ENCODE results near the gene USP40.

USP40 gene

DNA sequence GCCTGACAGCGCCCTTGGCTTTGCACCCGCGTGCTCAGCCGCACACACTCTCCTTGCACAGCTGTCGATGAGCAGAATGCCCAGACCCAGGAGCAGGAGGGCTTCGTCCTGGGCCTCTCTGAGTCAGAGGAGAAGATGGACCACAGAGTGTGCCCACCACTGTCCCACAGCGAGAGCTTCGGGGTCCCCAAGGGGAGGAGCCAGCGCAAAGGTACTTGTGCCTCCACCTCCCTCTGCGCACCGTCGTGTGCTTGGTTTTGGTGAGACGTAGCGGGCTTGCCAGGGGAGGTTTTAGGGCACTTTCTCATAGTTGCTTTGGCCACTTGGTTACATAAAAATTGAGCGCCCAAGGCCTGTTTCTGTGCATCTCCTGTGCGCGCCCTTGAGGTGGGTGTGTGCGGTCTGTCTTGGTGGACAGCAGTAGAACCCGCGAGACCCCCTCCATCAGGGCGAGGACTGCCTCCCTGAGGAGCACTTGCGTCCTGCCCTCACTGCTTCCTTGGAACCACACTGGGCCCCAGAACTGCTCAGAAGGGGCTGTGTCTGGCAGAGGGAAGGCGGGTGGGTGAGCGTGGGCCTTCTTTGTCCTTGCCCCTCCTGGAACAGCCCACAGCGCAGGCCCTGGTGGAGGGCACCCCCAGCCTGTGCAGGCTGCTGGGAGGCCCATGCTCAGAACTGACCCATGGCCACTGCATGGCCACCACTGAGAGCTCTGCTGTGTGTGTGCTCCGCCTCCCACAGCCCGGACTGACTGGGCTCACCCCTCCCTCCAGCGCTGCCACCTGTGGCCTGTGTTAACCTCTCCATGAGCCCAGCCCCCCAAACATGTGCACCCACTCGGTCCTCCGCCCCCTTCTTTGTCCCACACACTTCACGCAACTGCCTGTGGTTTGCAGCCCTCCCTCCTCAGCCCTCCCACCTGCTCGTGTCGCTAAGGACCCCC, 116.4 kb downstream of the USP40 start:
- H3K4me3 ChIP-seq (ENCODE audit: low read length): no peak overlapping the region
- TF ChIP-seq, protein P1, sequence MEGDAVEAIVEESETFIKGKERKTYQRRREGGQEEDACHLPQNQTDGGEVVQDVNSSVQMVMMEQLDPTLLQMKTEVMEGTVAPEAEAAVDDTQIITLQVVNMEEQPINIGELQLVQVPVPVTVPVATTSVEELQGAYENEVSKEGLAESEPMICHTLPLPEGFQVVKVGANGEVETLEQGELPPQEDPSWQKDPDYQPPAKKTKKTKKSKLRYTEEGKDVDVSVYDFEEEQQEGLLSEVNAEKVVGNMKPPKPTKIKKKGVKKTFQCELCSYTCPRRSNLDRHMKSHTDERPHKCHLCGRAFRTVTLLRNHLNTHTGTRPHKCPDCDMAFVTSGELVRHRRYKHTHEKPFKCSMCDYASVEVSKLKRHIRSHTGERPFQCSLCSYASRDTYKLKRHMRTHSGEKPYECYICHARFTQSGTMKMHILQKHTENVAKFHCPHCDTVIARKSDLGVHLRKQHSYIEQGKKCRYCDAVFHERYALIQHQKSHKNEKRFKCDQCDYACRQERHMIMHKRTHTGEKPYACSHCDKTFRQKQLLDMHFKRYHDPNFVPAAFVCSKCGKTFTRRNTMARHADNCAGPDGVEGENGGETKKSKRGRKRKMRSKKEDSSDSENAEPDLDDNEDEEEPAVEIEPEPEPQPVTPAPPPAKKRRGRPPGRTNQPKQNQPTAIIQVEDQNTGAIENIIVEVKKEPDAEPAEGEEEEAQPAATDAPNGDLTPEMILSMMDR (IDR thresholded peaks at IDR 0.05; ENCODE audit: insufficient read depth, low read depth, low read length, missing control alignments): no peak
- no peak for DNase-seq (ENCODE audit: low read depth)

DNA sequence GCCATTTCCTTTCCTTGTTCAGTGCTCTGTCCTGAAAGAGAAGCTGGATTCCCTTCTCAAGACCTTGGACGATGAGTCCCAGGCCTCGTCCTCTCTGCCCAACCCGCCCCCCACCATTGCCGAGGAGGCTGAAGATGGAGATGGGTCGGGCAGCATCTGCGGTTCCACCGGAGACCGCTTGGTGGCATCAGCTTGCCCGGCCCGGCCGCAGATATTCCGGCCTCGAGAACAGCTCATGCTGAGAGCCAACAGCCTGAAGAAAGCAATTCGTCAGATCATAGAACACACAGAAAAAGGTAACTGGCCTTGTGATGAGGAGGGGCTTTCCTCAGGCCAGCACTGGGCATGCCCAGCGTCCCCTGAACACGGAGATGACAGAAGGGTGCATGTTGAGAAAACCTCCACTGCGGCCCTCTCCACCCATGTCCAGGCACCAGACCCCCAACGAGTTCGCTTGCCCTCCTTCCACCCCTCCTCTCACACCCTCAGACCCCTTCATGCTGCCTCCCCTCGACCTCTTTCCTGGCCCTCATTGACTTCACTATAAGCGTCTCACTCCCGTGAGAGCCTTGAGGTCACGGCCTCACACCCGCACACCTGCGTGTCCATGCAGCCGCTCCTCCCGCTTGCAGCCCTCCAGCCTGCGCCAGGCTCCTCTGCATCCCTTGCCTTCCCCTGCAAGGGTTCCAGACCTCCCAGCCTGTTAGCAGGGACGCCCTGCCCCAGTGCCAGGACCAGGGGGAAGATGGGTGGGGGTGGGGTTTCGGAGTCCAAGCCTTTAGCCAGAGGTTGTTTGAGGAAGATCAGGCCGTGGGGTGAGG, 117.3 kb downstream of the USP40 start:
- DNase-seq (ENCODE audit: low read depth): peak; percentile 53
- TF ChIP-seq, protein P1 (IDR thresholded peaks at IDR 0.05; ENCODE audit: insufficient read depth, low read depth, low read length, missing control alignments): peak; percentile 85
- no peak overlapping the region for H3K4me3 ChIP-seq (ENCODE audit: low read length)

DNA sequence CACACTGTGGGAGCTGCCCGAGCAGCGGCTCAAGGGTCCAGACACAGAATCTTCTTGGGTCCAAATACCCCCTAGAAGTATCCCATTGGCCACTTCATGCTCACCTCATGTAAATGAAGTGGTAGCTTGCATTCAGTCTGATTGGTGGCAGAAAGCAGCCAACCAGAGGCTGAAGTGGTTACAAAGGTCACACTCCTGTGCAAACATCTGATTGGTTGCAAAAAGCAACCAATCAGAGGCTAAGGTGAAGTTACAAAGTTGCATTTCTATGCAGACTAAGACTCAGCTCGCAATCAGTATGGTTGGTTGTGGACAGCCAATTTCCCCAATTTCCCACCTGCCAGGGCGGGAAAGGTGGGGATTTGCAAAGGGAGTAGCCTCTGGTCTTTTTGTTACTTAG, 118.0 kb downstream of the USP40 start:
- no peak overlapping the region for H3K4me3 ChIP-seq (ENCODE audit: low read length)
- TF ChIP-seq, protein P1 (IDR thresholded peaks at IDR 0.05; ENCODE audit: insufficient read depth, low read depth, low read length, missing control alignments): no peak

DNA sequence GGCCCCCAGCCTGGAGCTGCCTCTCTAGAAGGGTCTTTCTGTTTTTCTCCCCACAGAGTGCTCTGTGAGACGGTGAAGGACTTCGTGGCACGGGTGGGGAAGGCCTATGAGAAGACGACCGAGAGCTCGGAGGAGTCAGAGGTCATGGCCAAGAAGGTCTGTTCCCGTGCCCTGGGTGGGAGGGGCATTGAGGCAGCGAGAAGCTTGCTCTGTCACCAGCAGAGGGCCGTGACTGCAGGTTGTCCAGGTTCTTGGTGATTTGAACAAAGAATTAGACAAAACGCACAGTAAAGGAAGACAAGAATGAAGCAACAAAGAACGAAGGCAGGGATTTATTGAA, 118.4 kb downstream of the USP40 start:
- peak; percentile 11 for DNase-seq (ENCODE audit: low read depth)
- H3K4me3 ChIP-seq (ENCODE audit: low read length): no peak overlapping the region
- TF ChIP-seq, protein P1 (IDR thresholded peaks at IDR 0.05; ENCODE audit: insufficient read depth, low read depth, low read length, missing control alignments): peak; percentile 33

More for the DNA sequence above, 118.0 kb downstream of the USP40 start:
- DNase-seq (ENCODE audit: low read depth): no peak

DNA sequence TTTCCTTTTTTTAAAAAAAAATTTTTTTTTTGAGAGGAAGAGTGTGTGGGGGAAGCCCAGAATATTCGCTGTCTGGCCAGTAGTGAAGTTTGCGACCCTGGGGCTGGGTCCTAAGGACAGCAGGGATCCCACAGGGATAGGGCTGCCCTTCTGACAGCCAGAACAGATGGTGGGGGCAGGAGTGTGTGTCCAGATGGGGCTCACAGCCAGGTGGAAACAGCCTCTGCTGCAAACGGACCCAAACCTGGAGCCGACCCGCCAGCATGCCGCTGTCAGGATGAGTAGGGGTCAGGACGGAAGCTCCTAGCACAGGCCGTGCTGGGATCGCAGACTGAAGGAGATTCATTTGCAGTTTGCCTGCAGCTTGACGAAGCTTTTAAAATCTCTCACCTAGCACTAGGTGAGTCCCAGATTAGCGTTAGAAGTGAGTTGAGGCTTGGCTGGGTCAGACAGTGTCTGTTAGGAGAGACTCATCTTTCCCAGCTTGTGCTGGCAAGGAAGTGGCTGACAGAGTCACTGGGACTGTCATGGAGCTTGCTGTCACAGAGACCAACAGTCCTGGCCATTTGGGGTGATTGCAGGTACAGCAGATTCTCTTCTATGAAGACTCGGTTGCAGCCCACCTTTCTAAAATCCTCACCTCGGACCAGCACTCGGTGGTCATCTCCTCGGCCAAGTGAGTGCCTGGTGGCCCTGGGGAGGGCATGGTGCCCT, 118.9 kb downstream of the USP40 start:
- TF ChIP-seq, protein P1 (IDR thresholded peaks at IDR 0.05; ENCODE audit: insufficient read depth, low read depth, low read length, missing control alignments): no peak
- no peak for DNase-seq (ENCODE audit: low read depth)
- H3K4me3 ChIP-seq (ENCODE audit: low read length): no peak overlapping the region

DNA sequence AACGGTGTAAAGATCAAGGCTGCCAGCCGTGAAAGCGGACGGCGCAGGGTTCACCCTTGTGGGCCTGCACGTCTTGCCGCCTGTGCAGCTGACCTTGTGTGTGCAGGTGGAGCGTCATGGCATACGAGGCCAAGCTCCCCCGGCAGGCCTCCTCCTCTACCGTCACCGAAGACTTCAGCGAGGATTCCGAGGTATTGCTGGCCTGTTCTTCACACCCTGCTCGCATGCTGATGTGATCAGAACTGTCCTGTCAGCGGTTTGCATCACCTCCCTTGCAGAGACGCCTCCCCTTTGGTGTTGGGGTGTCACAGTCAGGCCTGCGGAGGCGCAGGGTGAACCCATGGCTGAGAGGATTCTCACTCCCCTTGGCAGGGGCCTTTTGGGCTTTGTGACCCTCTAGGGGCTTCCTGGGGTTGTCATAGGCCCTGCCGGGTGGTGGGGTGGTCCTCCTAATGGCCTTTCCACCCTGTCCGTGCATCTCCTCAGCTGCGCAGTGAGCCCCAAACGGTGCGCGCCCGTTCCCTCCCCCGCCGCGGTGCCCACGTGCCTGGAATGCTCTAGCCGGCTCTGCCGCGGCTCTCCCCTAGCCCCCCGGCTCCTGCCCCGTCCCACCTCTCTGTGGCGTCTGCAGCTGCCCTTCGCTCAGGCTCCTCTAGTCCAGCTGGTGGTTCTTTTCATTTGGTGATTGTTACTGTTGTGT, 119.8 kb downstream of the USP40 start:
- TF ChIP-seq, protein P1 (IDR thresholded peaks at IDR 0.05; ENCODE audit: insufficient read depth, low read depth, low read length, missing control alignments): no peak
- no peak overlapping the region for H3K4me3 ChIP-seq (ENCODE audit: low read length)
- no peak for DNase-seq (ENCODE audit: low read depth)

Data from epithelial cell of esophagus (primary cell).